IMR-90 (cell line): Measurements from ENCODE around the gene SLC46A2. TPM values are rescaled to one million over a fixed set of nuclear protein-coding genes. Genes with fewer than 3 reads are reported as not detected.

ENCODE experiments used
- ATAC-seq: fragments of 200-7000 bp; cut with Tn5 transposase; 2 replicates; pipeline ENCODE4 v1.9.1; 2020; ENCODE audit warnings: low read depth, mild to moderate bottlenecking, moderate library complexity
- BruUV-seq: library from RNA; stranded (reverse); fragments of 400-500 nt; replicated peaks from 2 replicates; lab custom pipeline; 2021; lab: Mats Ljungman, UMichigan
- CTCF ChIA-PET: fragments of 300-600 bp; formaldehyde crosslinking; extraction: SDS; loops from one replicate; lab custom pipeline; 2021; ENCODE audit warnings: antibody characterized with exemption; lab: Yijun Ruan, JAX
- POLR2A ChIA-PET: fragments of 300-600 bp; sonication (Branson Sonifier 250); formaldehyde crosslinking; loops from one replicate; lab custom pipeline; 2022; ENCODE audit warnings: antibody characterized with exemption; ENCODE audit not compliant: unreplicated experiment; lab: Charles Lee
- DNase-seq: peaks from one replicate; pipeline ENCODE4 v3.0.0; 2013
- H2AFZ ChIP-seq: replicated peaks from 2 replicates; pipeline ENCODE3; 2013; ENCODE audit warnings: low read length, mild to moderate bottlenecking; ENCODE audit not compliant: poor library complexity
- H2AK5ac ChIP-seq: 2 replicates; pipeline ENCODE4 v1.6.1; 2013; ENCODE audit warnings: low read depth, low read length, inconsistent platforms
- H2AK9ac ChIP-seq: replicated peaks from 2 replicates; pipeline ENCODE3; 2013; ENCODE audit warnings: mild to moderate bottlenecking, low read depth, low read length, moderate library complexity; ENCODE audit not compliant: poor library complexity
- H2BK120ac ChIP-seq: 2 replicates; pipeline ENCODE4 v1.6.1; 2013; ENCODE audit warnings: low read depth, low read length, inconsistent platforms
- H2BK15ac ChIP-seq: 3 replicates; pipeline ENCODE4 v1.6.1; 2013; ENCODE audit warnings: low read depth, low read length, inconsistent platforms
- H2BK20ac ChIP-seq: 2 replicates; pipeline ENCODE4 v1.6.1; 2013; ENCODE audit warnings: low read depth, mild to moderate bottlenecking, inconsistent platforms, low read length, moderate library complexity
- H2BK5ac ChIP-seq: 2 replicates; pipeline ENCODE4 v1.6.1; 2013; ENCODE audit warnings: mild to moderate bottlenecking, low read depth, low read length, inconsistent platforms; ENCODE audit not compliant: poor library complexity, severe bottlenecking
- H3K14ac ChIP-seq: replicated peaks from 2 replicates; pipeline ENCODE4 v1.6.1; 2013; ENCODE audit warnings: low read depth, low read length, inconsistent platforms
- H3K18ac ChIP-seq: 2 replicates; pipeline ENCODE4 v1.6.1; 2013; ENCODE audit warnings: low read depth, low read length, control low read depth
- H3K23ac ChIP-seq: 2 replicates; pipeline ENCODE4 v1.6.1; 2013; ENCODE audit warnings: low read depth, low read length, inconsistent platforms
- H3K27ac ChIP-seq: 2 replicates; pipeline ENCODE4 v1.5.1; 2013; ENCODE audit warnings: mild to moderate bottlenecking, control low read depth, low read length; ENCODE audit not compliant: insufficient read depth
- H3K27me3 ChIP-seq: 2 replicates; pipeline ENCODE4 v1.6.1; 2013; ENCODE audit warnings: low read length; ENCODE audit not compliant: control insufficient read depth, insufficient read depth
- H3K36me3 ChIP-seq: 2 replicates; pipeline ENCODE4 v1.6.1; 2013; ENCODE audit warnings: low read length, mixed read lengths; ENCODE audit not compliant: control insufficient read depth, insufficient read depth
- H3K4ac ChIP-seq: 2 replicates; pipeline ENCODE4 v1.6.1; 2013; ENCODE audit warnings: low read depth, low read length, inconsistent platforms
- H3K4me1 ChIP-seq: 2 replicates; pipeline ENCODE4 v1.6.1; 2013; ENCODE audit warnings: low read length, mixed read lengths; ENCODE audit not compliant: control insufficient read depth, insufficient read depth
- H3K4me2 ChIP-seq: 2 replicates; pipeline ENCODE4 v1.6.1; 2013; ENCODE audit warnings: low read depth, mild to moderate bottlenecking, control low read depth, low read length, moderate library complexity
- H3K4me3 ChIP-seq: 2 replicates; pipeline ENCODE4 v1.5.1; 2013; ENCODE audit warnings: low read depth, mild to moderate bottlenecking, control low read depth, low read length, moderate library complexity; ENCODE audit not compliant: insufficient read depth
- H3K56ac ChIP-seq: 2 replicates; pipeline ENCODE4 v1.6.1; 2013; ENCODE audit warnings: low read length, inconsistent platforms; ENCODE audit not compliant: insufficient read depth; ENCODE audit errors: extremely low read depth
- H3K79me1 ChIP-seq, 2 experiments: 2 replicates each; pipeline ENCODE4 v1.6.1; 2013; ENCODE audit warnings: low read length in 2 of 2, inconsistent platforms in 1 of 2, low read depth in 1 of 2
- H3K9ac ChIP-seq: 2 replicates; pipeline ENCODE4 v1.6.1; 2013; ENCODE audit warnings: low read depth, low read length, control low read depth
- H3K9me1 ChIP-seq: 2 replicates; pipeline ENCODE4 v1.6.1; 2013; ENCODE audit warnings: low read length, inconsistent platforms; ENCODE audit not compliant: insufficient read depth
- H3K9me3 ChIP-seq: 2 replicates; pipeline ENCODE4 v1.6.1; 2013; ENCODE audit warnings: low read length; ENCODE audit not compliant: control insufficient read depth, insufficient read depth
- H4K20me1 ChIP-seq: 2 replicates; pipeline ENCODE4 v1.6.1; 2013; ENCODE audit warnings: low read length, inconsistent platforms; ENCODE audit not compliant: insufficient read depth
- H4K5ac ChIP-seq: 2 replicates; pipeline ENCODE4 v1.6.1; 2013; ENCODE audit warnings: mild to moderate bottlenecking, low read depth, low read length, control low read depth
- H4K8ac ChIP-seq, 2 experiments: 2 replicates each; pipeline ENCODE4 v1.6.1; 2013; ENCODE audit warnings: low read depth in 2 of 2, low read length in 2 of 2, control low read depth in 1 of 2, inconsistent platforms in 1 of 2
- H4K91ac ChIP-seq: 2 replicates; pipeline ENCODE4 v1.6.1; 2013; ENCODE audit warnings: low read depth, low read length, inconsistent platforms; ENCODE audit not compliant: insufficient read depth
- CEBPB ChIP-seq: IDR thresholded peaks from 2 replicates; pipeline ENCODE4 v1.6.1; 2012; ENCODE audit warnings: low read depth, low read length, improper control_type of control experiment
- WGBS, 2 experiments: methylation state at CpG; one replicate each; pipeline versions ENCODE4 v1.1.5 to v1.1.7; 2013; ENCODE audit warnings: missing lambda C conversion rate in 2 of 2; ENCODE audit not compliant: insufficient read length in 1 of 2; ENCODE audit errors: extremely low coverage in 2 of 2; 5-methylcytosine and 5-hydroxymethylcytosine counted together
- dilution Hi-C: fragments of 300-500 bp; cut with HindIII; formaldehyde crosslinking; loops from one replicate; pipeline ENCODE4 v1.14.3; 2018; ENCODE audit warnings: low sequenced_read_pairs; ENCODE audit not compliant: unreplicated experiment
- in situ Hi-C: fragments of 300-500 bp; cut with MboI; formaldehyde crosslinking; loops from 3 replicates; pipeline ENCODE4 v1.14.3; 2019; ENCODE audit warnings: low sequenced_read_pairs, inconsistent platforms, mixed read lengths
- intact Hi-C: fragments of 100-400 bp; cut with micrococcal nuclease; formaldehyde crosslinking; loops from 2 replicates; pipeline ENCODE4 v1.10.0; 2022
- polyA plus RNA-seq, 3 experiments: library from polyadenylated mRNA; depleted of rRNA; stranded (reverse); fragments of >200 nt; gene quantifications; 2 replicates each; pipeline ENCODE4 v1.2.3, GENCODE V29; 2012; ENCODE audit warnings: low replicate concordance in 1 of 3
- total RNA-seq: library from RNA; depleted of rRNA; stranded (reverse); fragments of >200 nt; gene quantifications from 2 replicates; pipeline ENCODE4 v1.2.3, GENCODE V29; 2012

SLC46A2 gene
- total and polyA plus RNA-seq, 2 of the 4 experiments (the other 2 are of a cell fraction): not detected

DNA sequence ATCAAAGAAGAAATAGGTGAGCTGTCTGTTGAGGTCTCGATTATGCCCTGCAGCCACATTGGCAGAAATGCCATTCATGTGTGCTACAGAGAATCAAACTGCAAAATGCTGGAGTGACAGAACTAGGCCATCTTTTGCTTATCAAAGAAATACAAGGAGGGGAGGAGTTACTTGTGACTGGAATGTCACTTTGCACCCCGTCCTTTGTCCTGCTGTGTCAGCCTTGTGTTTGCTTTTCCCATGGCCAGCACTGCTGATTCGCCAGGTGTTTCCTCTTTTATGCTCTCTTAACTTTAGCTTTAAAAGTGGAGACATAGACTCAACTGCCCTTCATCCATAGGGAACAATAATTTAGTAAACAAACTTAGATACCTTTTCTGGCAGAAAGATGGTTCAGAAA is 54.3 kb downstream of the SLC46A2 start:
- Histone ChIP-seq H2BK20ac (no peak overlapping the region), H2AK5ac (no peak overlapping the region), H4K91ac (no peak overlapping the region), H3K4ac (no peak overlapping the region), H2AK9ac (no peak overlapping the region), H3K4me2 (no peak overlapping the region), H4K20me1 (no peaks in the 10 kb centered on the region), H3K18ac (no peak overlapping the region), H3K9me1 (0 out of 2 replicates have a peak, but pooled peaks cover 3% of the 10 kb centered on the region), H2BK5ac (no peak overlapping the region), H3K23ac (no peak overlapping the region), H3K4me3 (no peak overlapping the region), H3K56ac (no peak overlapping the region), H3K27me3 (no peaks in the 10 kb centered on the region), H3K36me3 (peaks cover 21% of the 10 kb centered on the region), H4K5ac (no peak overlapping the region), H4K8ac (no peak overlapping the region), H3K9me3 (no peaks in the 10 kb centered on the region), H3K14ac (no peak overlapping the region), H3K79me1 (no peaks in the 10 kb centered on the region; a peak in 1 of 4 replicates), H3K4me1 (no peaks in the 10 kb centered on the region), H2BK15ac (no peak overlapping the region), H2AFZ (no peak overlapping the region), H2BK120ac (no peak overlapping the region), H3K9ac (no peak overlapping the region), H3K27ac (no peak overlapping the region)
- in situ Hi-C loops: no loop called here
- ChIA-PET POLR2A (no interaction called here), CTCF (interaction anchor here (2.5 kb wide), 1 partner anchor 67 kb away, joined by 7 read pairs; no protein-coding TSS in a partner anchor)
- TF ChIP-seq CEBPB: no peak
- no peak for ATAC-seq
- DNase-seq: no peak
- no TSS peak for BruUV-seq
- dilution Hi-C loops: no loop called here
- intact Hi-C loops: no loop called here
- 100% methylated on average over 1 of the region's 3 CpGs; no CpG with 5 or more reads in 1 of the 2 experiments for WGBS, 2 experiments
